GM21825 (cell line): ENCODE measurements around the gene SLC12A9.
A peak's percentile ranks its signal among the peaks of the same experiment; 100 is the strongest.

Experiments used
- ATAC-seq: cut with Tn5 transposase; IDR thresholded peaks from one replicate; pipeline ENCODE4 v1.9.1; 2021; ENCODE audit warnings: mild to moderate bottlenecking, moderate library complexity; ENCODE audit not compliant: unreplicated experiment

The SLC12A9 gene

GRCh38 chr7:100860702-100861615 lies 8.4 kb downstream of the SLC12A9 start:
- ATAC-seq: no peak

- ATAC-seq: no peak
Measured at GRCh38 chr7:100861616-100861985, 9.1 kb downstream of the SLC12A9 start.

GRCh38 chr7:100863406-100863950 lies 11.0 kb downstream of the SLC12A9 start:
- ATAC-seq: no peak

GRCh38 chr7:100864263-100864845 lies 11.8 kb downstream of the SLC12A9 start:
- no peak for ATAC-seq

GRCh38 chr7:100865372-100865911 lies 12.9 kb downstream of the SLC12A9 start:
- no peak for ATAC-seq

GRCh38 chr7:100865938-100866728 lies 13.6 kb downstream of the SLC12A9 start:
- no peak for ATAC-seq

- no peak for ATAC-seq
Measured at GRCh38 chr7:100866729-100867039, 14.2 kb downstream of the SLC12A9 start.

- ATAC-seq: peak; percentile 41
Measured at GRCh38 chr7:100867040-100867775, 14.7 kb downstream of the SLC12A9 start, which contains the start of gene TRIP6. TSS of gene TRIP6 (plus strand) at chr7:100867387. CDS start at chr7:100867498, 111 bp downstream.

- ATAC-seq: no peak
Measured at GRCh38 chr7:100867776-100868485, 15.4 kb downstream of the SLC12A9 start.

- ATAC-seq: no peak
Measured at GRCh38 chr7:100873599-100874299, 21.2 kb downstream of the SLC12A9 start.

GRCh38 chr7:100874300-100874576 lies 21.7 kb downstream of the SLC12A9 start:
- no peak for ATAC-seq

- ATAC-seq: peak; percentile 88
Measured at GRCh38 chr7:100874577-100875355, 22.3 kb downstream of the SLC12A9 start, which contains the start of gene SRRT. TSS of gene SRRT (plus strand) at chr7:100875103. CDS start at chr7:100875591, 488 bp downstream.

GRCh38 chr7:100875356-100875751 lies 22.8 kb downstream of the SLC12A9 start:
- ATAC-seq: peak; percentile 30

- no peak for ATAC-seq
Measured at GRCh38 chr7:100878013-100878412, 25.5 kb downstream of the SLC12A9 start.

- no peak for ATAC-seq
Measured at GRCh38 chr7:100878685-100879084, 26.2 kb downstream of the SLC12A9 start.

- ATAC-seq: no peak
Measured at GRCh38 chr7:100879685-100880261, 27.3 kb downstream of the SLC12A9 start.

- ATAC-seq: no peak
Measured at GRCh38 chr7:100880645-100881044, 28.1 kb downstream of the SLC12A9 start.

- no peak for ATAC-seq
Measured at GRCh38 chr7:100881136-100881535, 28.6 kb downstream of the SLC12A9 start.
